RWPE2 (cell line): ENCODE results near the gene SMPD2.

Experiments used
- ATAC-seq: fragments of 200-7000 bp; cut with Tn5 transposase; 3 replicates; pipeline ENCODE4 v1.9.1; 2021; ENCODE audit warnings: low read depth
- DNase-seq: peaks from one replicate; pipeline ENCODE4 v3.0.0-alpha.2; 2020; ENCODE audit warnings: low spot score
- H3K27ac ChIP-seq: fragments of 450-650 bp; 2 replicates; pipeline ENCODE4 v1.5.1; 2017; ENCODE audit warnings: mild to moderate bottlenecking; ENCODE audit not compliant: poor library complexity, severe bottlenecking
- H3K27me3 ChIP-seq: fragments of 250-450 bp; sonication (Bioruptor Pico); 2 replicates; pipeline ENCODE4 v1.5.1; 2021; ENCODE audit warnings: mild to moderate bottlenecking, moderate library complexity; ENCODE audit not compliant: insufficient read depth, poor library complexity, severe bottlenecking
- H3K36me3 ChIP-seq: fragments of 250-450 bp; sonication (Bioruptor Pico); 2 replicates; pipeline ENCODE4 v1.5.1; 2020; ENCODE audit warnings: low read depth, mild to moderate bottlenecking, moderate library complexity
- H3K4me1 ChIP-seq: fragments of 250-450 bp; sonication (Bioruptor Pico); 2 replicates; pipeline ENCODE4 v1.5.1; 2021; ENCODE audit warnings: mild to moderate bottlenecking, moderate library complexity; ENCODE audit not compliant: insufficient read depth, poor library complexity, severe bottlenecking
- H3K4me3 ChIP-seq: fragments of 250-450 bp; sonication (Bioruptor Pico); 2 replicates; pipeline ENCODE4 v1.5.1; 2021; ENCODE audit warnings: mild to moderate bottlenecking, moderate library complexity; ENCODE audit not compliant: severe bottlenecking
- H3K9me3 ChIP-seq: fragments of 250-450 bp; sonication (Bioruptor Pico); 2 replicates; pipeline ENCODE4 v1.5.1; 2021; ENCODE audit warnings: mild to moderate bottlenecking, moderate library complexity; ENCODE audit not compliant: severe bottlenecking
- CTCF ChIP-seq: fragments of 450-650 bp; IDR thresholded peaks from one replicate; pipeline ENCODE4 v1.5.1; 2017; ENCODE audit warnings: mild to moderate bottlenecking, moderate library complexity; ENCODE audit not compliant: poor library complexity, severe bottlenecking

Gene SMPD2

DNA sequence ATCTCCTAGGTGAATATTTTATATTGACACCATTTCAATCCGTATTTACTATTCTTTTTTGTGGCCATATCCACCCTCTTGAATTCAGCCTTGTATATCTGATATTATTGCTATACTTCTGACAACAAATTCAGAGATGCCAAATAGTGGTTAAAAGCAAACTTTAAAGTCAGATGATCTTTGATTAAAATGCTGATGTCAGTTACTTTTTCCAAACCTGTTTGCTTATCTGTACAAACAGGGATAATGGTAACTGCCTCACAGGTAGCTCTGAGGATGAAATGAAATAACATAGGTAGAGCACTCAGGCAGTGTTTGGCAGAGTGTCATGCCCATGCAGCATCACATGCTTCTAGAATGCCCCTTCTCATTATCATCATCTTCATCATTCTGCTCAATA lies 19.3 kb upstream of the SMPD2 start:
- no peak for DNase-seq
- ATAC-seq = no peak
- TF ChIP-seq CTCF = no peak

GRCh38 chr6:109424946-109425345 lies 15.6 kb upstream of the SMPD2 start:
- H3K27ac ChIP-seq = no peak overlapping the region
- ATAC-seq = no peak

More for the DNA sequence above, 19.3 kb upstream of the SMPD2 start:
- no peaks in the 10 kb centered on the region for H3K27me3 ChIP-seq
- H3K4me3 ChIP-seq = no peak overlapping the region
- no peak overlapping the region for H3K27ac ChIP-seq
- no peaks in the 10 kb centered on the region for H3K9me3 ChIP-seq
- H3K4me1 ChIP-seq = no peaks in the 10 kb centered on the region
- no peaks in the 10 kb centered on the region for H3K36me3 ChIP-seq

DNA sequence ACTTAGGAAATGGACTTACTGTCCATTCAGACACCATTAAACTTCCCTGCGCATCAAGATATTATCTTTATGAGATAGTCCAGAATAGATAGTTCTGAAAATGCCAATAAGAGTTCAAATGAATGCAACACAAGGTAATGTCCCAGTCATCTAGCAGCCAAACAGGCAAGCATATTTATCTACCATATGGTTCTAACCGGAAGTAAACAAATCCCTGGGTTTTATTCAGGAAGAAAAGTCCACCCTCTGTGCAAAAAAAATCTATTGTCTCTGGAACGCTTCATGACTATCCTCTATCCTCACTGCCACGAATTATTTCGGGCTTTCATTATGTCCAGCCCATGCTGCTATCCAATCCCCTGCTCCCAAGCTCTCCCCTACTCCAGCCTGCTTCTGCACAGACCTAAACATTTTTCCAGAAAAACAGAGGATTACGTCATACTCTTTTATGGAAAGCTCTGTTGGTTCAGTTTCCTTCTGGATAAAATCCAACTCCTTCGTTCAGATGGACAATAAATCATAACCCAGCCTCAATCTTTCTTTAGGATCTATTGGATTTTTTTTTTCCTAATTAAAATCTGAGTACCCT lies 11.5 kb upstream of the SMPD2 start:
- H3K4me1 ChIP-seq = no peaks in the 10 kb centered on the region
- H3K27ac ChIP-seq = no peak overlapping the region
- no peak overlapping the region for H3K4me3 ChIP-seq
- no peak for ATAC-seq
- TF ChIP-seq CTCF = no peak
- H3K27me3 ChIP-seq = no peaks in the 10 kb centered on the region
- H3K36me3 ChIP-seq = no peaks in the 10 kb centered on the region
- H3K9me3 ChIP-seq = no peaks in the 10 kb centered on the region
- no peak for DNase-seq

More at GRCh38 chr6:109424946-109425345, 15.6 kb upstream of the SMPD2 start:
- TF ChIP-seq CTCF = no peak
- Histone ChIP-seq H3K4me1 (no peaks in the 10 kb centered on the region), H3K9me3 (no peaks in the 10 kb centered on the region), H3K36me3 (no peaks in the 10 kb centered on the region), H3K4me3 (no peak overlapping the region), H3K27me3 (no peaks in the 10 kb centered on the region)
- no peak for DNase-seq

- Histone ChIP-seq H3K4me1 (no peaks in the 10 kb centered on the region), H3K27ac (no peak overlapping the region), H3K9me3 (no peaks in the 10 kb centered on the region), H3K4me3 (no peak overlapping the region), H3K27me3 (no peaks in the 10 kb centered on the region), H3K36me3 (no peaks in the 10 kb centered on the region)
- TF ChIP-seq CTCF = no peak
- DNase-seq = no peak
- no peak for ATAC-seq
These were observed 11.0 kb upstream of the SMPD2 start for GRCh38 chr6:109429496-109429895.

GRCh38 chr6:109434456-109434855 lies 6.1 kb upstream of the SMPD2 start:
- no peak overlapping the region for H3K27ac ChIP-seq
- H3K27me3 ChIP-seq = no peaks in the 10 kb centered on the region
- no peak for DNase-seq
- TF ChIP-seq CTCF = no peak
- H3K9me3 ChIP-seq = no peaks in the 10 kb centered on the region
- no peak for ATAC-seq
- H3K4me3 ChIP-seq = no peak overlapping the region
- H3K4me1 ChIP-seq = peaks cover 7% of the 10 kb centered on the region
- no peaks in the 10 kb centered on the region for H3K36me3 ChIP-seq
